Thoracic aorta (tissue), 2 donors: ENCODE results near the gene ALKAL2. TPM values are rescaled to one million over a fixed set of nuclear protein-coding genes. Genes with fewer than 3 reads are reported as not detected.

Experiments
- ATAC-seq: fragments of 150-250 bp; one replicate; pipeline ENCODE4 v1.8.0; 2017; ENCODE audit warnings: low read depth; ENCODE audit not compliant: insufficient number of reproducible peaks, low FRiP score
- DNase-seq: peaks from one replicate; pipeline ENCODE4 v3.0.0-alpha.2; 2020; ENCODE audit warnings: low spot score
- H3K27ac ChIP-seq, 2 donors: fragments of 200-600 bp; sonication (generic); 1 replicate in 1 of 2; 2 replicates in 1 of 2; pipeline ENCODE4 v1.5.1; 2016; ENCODE audit warnings: mild to moderate bottlenecking in 2 of 2, moderate library complexity in 2 of 2
- H3K27me3 ChIP-seq: fragments of 200-600 bp; sonication (generic); replicated peaks from 2 replicates; pipeline ENCODE4 v1.6.0; 2016; ENCODE audit warnings: mild to moderate bottlenecking; ENCODE audit not compliant: insufficient read depth
- H3K36me3 ChIP-seq: fragments of 200-600 bp; sonication (generic); one replicate; pipeline ENCODE4 v1.5.1; 2016
- H3K4me1 ChIP-seq, 2 donors: fragments of 200-600 bp; sonication (generic); 1 replicate in 1 of 2; 2 replicates in 1 of 2; pipeline versions ENCODE4 v1.5.1 to v1.6.0; 2016; ENCODE audit warnings: low read depth in 2 of 2, mild to moderate bottlenecking in 1 of 2; ENCODE audit not compliant: control insufficient read depth in 1 of 2
- H3K4me3 ChIP-seq: fragments of 200-600 bp; sonication (generic); 2 replicates; pipeline ENCODE4 v1.5.1; 2016; ENCODE audit warnings: mild to moderate bottlenecking
- H3K9me3 ChIP-seq: fragments of 200-600 bp; sonication (generic); 2 replicates; pipeline ENCODE4 v1.5.1; 2016
- total RNA-seq, 2 donors: library from RNA; depleted of rRNA; stranded (reverse); fragments of >200 nt; gene quantifications; one replicate each; pipeline versions ENCODE4 v1.1.0 to v1.2.3, GENCODE V29; 2016
- TF ChIP-seq, protein P1 (sequence below): fragments of 200-600 bp; sonication (generic); IDR thresholded peaks from one replicate; pipeline ENCODE4 v1.5.1; 2019; ENCODE audit warnings: antibody characterized with exemption

ALKAL2 gene
- total RNA-seq, 2 donors from 2014 or later = 11.3 to 12.7 TPM

DNA sequence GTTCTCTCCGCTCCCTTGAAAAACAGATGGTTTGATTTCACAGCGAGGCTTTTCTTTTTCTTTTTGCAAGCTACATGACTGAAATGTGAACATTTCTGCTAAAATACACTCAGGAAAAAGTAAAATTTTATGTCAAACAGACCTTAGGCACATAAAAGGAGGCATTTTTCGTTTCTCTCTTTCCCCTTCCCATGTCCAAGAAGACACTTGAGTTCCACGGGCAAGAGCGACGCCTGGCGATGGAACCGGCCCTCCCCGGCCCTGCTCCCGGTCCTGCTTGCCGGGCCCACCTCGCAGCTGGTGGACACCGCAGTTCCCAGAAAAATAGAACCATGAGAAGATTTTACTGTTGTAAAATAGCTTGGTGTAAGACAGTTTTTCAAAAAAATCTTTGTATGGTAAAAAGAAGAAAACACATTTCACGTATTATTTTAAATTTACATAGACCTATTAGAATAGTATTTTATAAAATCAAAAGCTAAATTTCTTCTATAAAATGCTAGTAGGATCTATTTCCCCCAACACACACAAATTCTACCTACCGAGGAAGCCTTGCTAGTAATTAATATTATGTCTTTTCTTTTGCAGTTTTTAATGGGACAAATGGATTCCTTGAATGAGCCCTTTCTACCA, 2.3 kb upstream of the ALKAL2 start:
- H3K4me3 ChIP-seq = peak overlapping the region; percentile 75
- no peaks in the 10 kb centered on the region for H3K9me3 ChIP-seq
- peak overlapping the region; percentile 72 to 83 for H3K27ac ChIP-seq
- no peak for ATAC-seq
- no peak for DNase-seq
- peaks cover 0 to 30% of the 10 kb centered on the region in 2 donors for H3K4me1 ChIP-seq
- no peaks in the 10 kb centered on the region for H3K27me3 ChIP-seq
- no peaks in the 10 kb centered on the region for H3K36me3 ChIP-seq
- TF ChIP-seq, protein P1, sequence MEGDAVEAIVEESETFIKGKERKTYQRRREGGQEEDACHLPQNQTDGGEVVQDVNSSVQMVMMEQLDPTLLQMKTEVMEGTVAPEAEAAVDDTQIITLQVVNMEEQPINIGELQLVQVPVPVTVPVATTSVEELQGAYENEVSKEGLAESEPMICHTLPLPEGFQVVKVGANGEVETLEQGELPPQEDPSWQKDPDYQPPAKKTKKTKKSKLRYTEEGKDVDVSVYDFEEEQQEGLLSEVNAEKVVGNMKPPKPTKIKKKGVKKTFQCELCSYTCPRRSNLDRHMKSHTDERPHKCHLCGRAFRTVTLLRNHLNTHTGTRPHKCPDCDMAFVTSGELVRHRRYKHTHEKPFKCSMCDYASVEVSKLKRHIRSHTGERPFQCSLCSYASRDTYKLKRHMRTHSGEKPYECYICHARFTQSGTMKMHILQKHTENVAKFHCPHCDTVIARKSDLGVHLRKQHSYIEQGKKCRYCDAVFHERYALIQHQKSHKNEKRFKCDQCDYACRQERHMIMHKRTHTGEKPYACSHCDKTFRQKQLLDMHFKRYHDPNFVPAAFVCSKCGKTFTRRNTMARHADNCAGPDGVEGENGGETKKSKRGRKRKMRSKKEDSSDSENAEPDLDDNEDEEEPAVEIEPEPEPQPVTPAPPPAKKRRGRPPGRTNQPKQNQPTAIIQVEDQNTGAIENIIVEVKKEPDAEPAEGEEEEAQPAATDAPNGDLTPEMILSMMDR = peak; percentile 66

DNA sequence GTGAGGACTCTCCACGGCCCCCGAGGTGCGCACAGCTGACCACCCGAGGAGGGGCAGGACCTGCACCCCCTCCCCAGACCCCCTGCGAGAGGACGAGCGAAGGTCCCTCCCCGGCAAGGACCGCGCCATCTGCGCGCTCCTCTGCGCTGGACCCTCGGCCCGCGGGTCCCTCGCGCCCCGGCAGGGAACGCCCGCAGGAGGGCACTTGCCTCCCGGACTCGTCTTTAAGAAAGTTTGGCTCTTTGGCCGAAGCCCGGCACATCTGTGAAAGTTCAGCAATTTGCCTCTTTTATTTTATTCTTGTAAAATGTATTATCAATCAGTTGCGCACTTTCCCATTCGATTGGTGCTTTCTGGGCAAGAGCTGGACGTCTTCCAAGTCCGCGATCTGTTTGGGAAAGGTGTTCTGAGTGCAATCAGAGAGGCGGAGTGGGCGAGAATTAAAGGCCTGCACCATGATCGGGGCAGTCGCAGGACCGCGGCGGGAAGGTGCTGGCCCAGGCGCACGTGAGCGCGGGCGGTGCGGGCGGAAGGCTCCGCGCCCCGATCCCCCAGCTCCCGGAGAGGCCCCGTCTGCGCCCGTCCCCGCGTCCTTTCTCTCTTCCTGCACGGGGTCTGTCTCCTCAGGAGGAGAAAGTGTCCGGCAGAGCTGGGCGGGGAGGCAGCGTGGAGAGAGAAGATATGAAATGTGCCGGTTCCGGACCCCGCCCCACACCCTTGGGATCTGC, 1.6 kb upstream of the ALKAL2 start:
- TF ChIP-seq, protein P1 = no peak
- peak overlapping the region; percentile 75 for H3K4me3 ChIP-seq
- DNase-seq (no peak), ATAC-seq (no peak)
- no peaks in the 10 kb centered on the region for H3K9me3 ChIP-seq
- H3K4me1 ChIP-seq = peaks cover 0 to 36% of the 10 kb centered on the region in 2 donors
- peak overlapping the region; percentile 72 to 83 for H3K27ac ChIP-seq
- no peaks in the 10 kb centered on the region for H3K27me3 ChIP-seq
- H3K36me3 ChIP-seq = no peaks in the 10 kb centered on the region

DNA sequence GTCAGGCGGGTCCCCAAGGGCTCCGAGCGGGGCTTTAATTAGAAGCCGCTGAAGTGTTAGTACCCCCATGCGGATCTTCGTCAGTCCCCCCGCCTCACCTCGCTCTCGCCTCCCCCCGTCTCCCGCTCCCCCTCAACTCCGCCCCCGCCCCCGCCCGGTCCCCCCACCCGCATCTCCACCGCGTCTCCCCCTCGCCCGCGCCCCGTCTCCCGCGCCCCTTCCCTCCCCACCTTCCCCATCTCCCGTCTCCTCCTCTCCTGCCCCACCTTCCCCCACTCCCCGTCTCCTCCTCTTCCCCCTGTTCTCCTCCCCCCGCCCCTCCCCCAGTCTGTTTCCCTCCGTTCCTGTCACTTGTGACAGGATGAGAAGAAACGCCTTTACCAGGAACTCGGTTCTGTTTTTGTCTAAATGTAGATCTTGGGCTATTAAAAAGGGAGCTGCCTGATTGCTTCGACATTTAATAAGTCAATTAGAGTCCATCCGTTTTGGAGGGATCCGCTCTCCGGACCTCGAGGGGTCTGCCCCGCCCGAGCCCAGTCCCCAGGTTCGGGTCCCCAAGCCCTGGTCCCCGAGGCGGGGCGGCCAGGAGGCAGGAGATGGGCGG, 969 bp upstream of the ALKAL2 start:
- peaks cover 0 to 40% of the 10 kb centered on the region in 2 donors for H3K4me1 ChIP-seq
- H3K27ac ChIP-seq = peak overlapping the region; percentile 72 to 83
- ATAC-seq = no peak
- DNase-seq = no peak
- H3K9me3 ChIP-seq = no peaks in the 10 kb centered on the region
- TF ChIP-seq, protein P1 = no peak
- H3K36me3 ChIP-seq = no peaks in the 10 kb centered on the region
- no peaks in the 10 kb centered on the region for H3K27me3 ChIP-seq
- peak overlapping the region; percentile 75 for H3K4me3 ChIP-seq

DNA sequence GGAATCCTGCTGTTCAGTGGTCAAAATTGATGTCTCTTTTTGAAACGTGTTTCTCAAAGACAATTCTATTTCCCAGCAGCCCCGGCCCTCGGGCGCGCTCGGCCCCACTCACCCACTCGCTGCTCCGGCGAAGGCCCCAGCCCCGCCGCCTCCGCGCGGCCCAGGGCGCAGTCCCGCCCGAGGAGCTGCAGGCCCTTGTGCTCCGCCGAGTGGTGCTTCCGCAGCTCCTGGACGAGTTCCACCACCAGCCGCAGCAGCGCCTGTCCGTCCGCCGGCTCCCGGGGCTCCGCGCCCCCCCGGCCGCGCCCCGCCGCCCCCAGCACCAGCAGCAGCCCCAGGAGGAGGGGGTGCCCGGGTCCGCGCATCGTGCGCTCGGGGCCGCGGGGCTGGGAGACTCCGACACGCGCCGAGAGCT, 413 bp downstream of the ALKAL2 start:
- Histone ChIP-seq H3K27me3 (no peaks in the 10 kb centered on the region), H3K9me3 (no peaks in the 10 kb centered on the region), H3K27ac (peak overlapping the region; percentile 70 to 74), H3K36me3 (no peaks in the 10 kb centered on the region), H3K4me3 (peak overlapping the region; percentile 75), H3K4me1 (peaks cover 0 to 40% of the 10 kb centered on the region in 2 donors)
- ATAC-seq (no peak), DNase-seq (no peak)
- TF ChIP-seq, protein P1 = no peak

DNA sequence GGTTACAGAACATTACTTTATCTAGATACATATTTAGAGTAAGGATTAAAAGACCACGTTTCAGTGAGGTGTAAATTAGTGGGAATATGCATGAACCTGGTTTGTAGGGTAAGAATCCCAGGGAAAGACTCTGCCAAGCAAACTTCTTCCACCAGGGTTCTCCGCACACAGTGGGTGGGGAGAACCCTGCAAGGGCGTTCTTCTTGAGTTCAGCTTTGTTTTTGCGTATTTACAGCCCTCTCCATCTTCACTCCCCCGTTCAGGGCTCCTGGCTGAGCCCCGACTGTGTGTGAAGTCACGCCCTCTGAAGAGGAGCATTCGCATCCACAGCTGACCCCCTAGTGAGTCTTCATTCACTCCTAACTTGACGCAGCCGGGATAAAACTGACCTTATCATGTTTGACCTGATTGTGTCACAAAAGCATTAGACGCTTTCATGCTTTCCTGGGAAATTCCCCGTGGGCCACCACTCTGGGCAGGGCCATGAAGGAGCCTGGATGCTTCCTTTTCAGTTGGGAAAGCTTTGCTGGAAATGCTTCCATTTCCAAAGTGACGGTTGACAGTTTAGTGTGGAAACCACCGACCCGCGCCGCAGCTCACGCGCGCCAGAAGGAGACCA, 1.0 kb downstream of the ALKAL2 start:
- DNase-seq = no peak
- Histone ChIP-seq H3K36me3 (no peaks in the 10 kb centered on the region), H3K27me3 (no peaks in the 10 kb centered on the region), H3K27ac (peak overlapping the region; percentile 70 to 74), H3K4me1 (peaks cover 0 to 40% of the 10 kb centered on the region in 2 donors), H3K4me3 (peak overlapping the region; percentile 75), H3K9me3 (no peaks in the 10 kb centered on the region)
- TF ChIP-seq, protein P1 = no peak
- ATAC-seq = no peak
